ENCODE measurements around the gene RIPK4. TPM values are rescaled to one million over a fixed set of nuclear protein-coding genes. Genes with fewer than 3 reads are reported as not detected.
"Not testable (repeated sequence)": the region's sequence is repeated elsewhere in the genome, so short reads cannot be mapped to it uniquely, and the experiment has no call there.

RIPK4 gene
- total RNA-seq, 1 donor: 0.31 TPM

- H3K9me3 ChIP-seq (ENCODE audit: low read depth, low read length); H3K4me3 ChIP-seq (ENCODE audit: low read length); H3K4me1 ChIP-seq (ENCODE audit: insufficient read depth, low read length): not testable (repeated sequence)
- peaks cover 11% of the 10 kb centered on the region for H3K27me3 ChIP-seq (ENCODE audit: insufficient read depth, low read length)
Measured at GRCh38 chr21:41714299-41714865, 52.5 kb downstream of the RIPK4 start.

GRCh38 chr21:41713495-41714281 lies 53.2 kb downstream of the RIPK4 start:
- Histone ChIP-seq H3K27me3 (ENCODE audit: insufficient read depth, low read length) (peaks cover 11% of the 10 kb centered on the region), H3K9me3 (ENCODE audit: low read depth, low read length) (no peaks in the 10 kb centered on the region), H3K4me1 (ENCODE audit: insufficient read depth, low read length) (no peaks in the 10 kb centered on the region), H3K4me3 (ENCODE audit: low read length) (no peak overlapping the region)

GRCh38 chr21:41712730-41713129 lies 54.1 kb downstream of the RIPK4 start:
- Histone ChIP-seq H3K4me1 (ENCODE audit: insufficient read depth, low read length) (no peaks in the 10 kb centered on the region), H3K27me3 (ENCODE audit: insufficient read depth, low read length) (peaks cover 11% of the 10 kb centered on the region), H3K9me3 (ENCODE audit: low read depth, low read length) (no peaks in the 10 kb centered on the region), H3K4me3 (ENCODE audit: low read length) (no peak overlapping the region)

GRCh38 chr21:41712201-41712600 lies 54.7 kb downstream of the RIPK4 start:
- Histone ChIP-seq H3K4me1 (ENCODE audit: insufficient read depth, low read length) (no peaks in the 10 kb centered on the region), H3K4me3 (ENCODE audit: low read length) (no peak overlapping the region), H3K27me3 (ENCODE audit: insufficient read depth, low read length) (peaks cover 11% of the 10 kb centered on the region), H3K9me3 (ENCODE audit: low read depth, low read length) (no peaks in the 10 kb centered on the region)

GRCh38 chr21:41711416-41712007 lies 55.3 kb downstream of the RIPK4 start:
- Histone ChIP-seq H3K27me3 (ENCODE audit: insufficient read depth, low read length) (peaks cover 11% of the 10 kb centered on the region), H3K4me1 (ENCODE audit: insufficient read depth, low read length) (no peaks in the 10 kb centered on the region)

GRCh38 chr21:41710823-41711160 lies 56.1 kb downstream of the RIPK4 start:
- Histone ChIP-seq H3K4me1 (ENCODE audit: insufficient read depth, low read length) (no peaks in the 10 kb centered on the region), H3K4me3 (ENCODE audit: low read length) (no peak overlapping the region), H3K9me3 (ENCODE audit: low read depth, low read length) (no peaks in the 10 kb centered on the region), H3K27me3 (ENCODE audit: insufficient read depth, low read length) (peaks cover 11% of the 10 kb centered on the region)

More at GRCh38 chr21:41711416-41712007, 55.3 kb downstream of the RIPK4 start:
- Histone ChIP-seq H3K9me3 (ENCODE audit: low read depth, low read length) (no peaks in the 10 kb centered on the region), H3K4me3 (ENCODE audit: low read length) (no peak overlapping the region)

GRCh38 chr21:41709965-41710822 lies 56.7 kb downstream of the RIPK4 start:
- Histone ChIP-seq H3K27me3 (ENCODE audit: insufficient read depth, low read length) (peaks cover 11% of the 10 kb centered on the region), H3K4me1 (ENCODE audit: insufficient read depth, low read length) (no peaks in the 10 kb centered on the region), H3K9me3 (ENCODE audit: low read depth, low read length) (no peaks in the 10 kb centered on the region)

GRCh38 chr21:41709166-41709565 lies 57.7 kb downstream of the RIPK4 start:
- no peaks in the 10 kb centered on the region for H3K9me3 ChIP-seq (ENCODE audit: low read depth, low read length)
- no peaks in the 10 kb centered on the region for H3K4me1 ChIP-seq (ENCODE audit: insufficient read depth, low read length)
- H3K4me3 ChIP-seq (ENCODE audit: low read length): no peak overlapping the region
- peaks cover 11% of the 10 kb centered on the region for H3K27me3 ChIP-seq (ENCODE audit: insufficient read depth, low read length)

More at GRCh38 chr21:41709965-41710822, 56.7 kb downstream of the RIPK4 start:
- H3K4me3 ChIP-seq (ENCODE audit: low read length): no peak overlapping the region

GRCh38 chr21:41707960-41708330 lies 58.9 kb downstream of the RIPK4 start:
- peaks cover 3% of the 10 kb centered on the region for H3K27me3 ChIP-seq (ENCODE audit: insufficient read depth, low read length)
- H3K4me3 ChIP-seq (ENCODE audit: low read length): no peak overlapping the region
- H3K4me1 ChIP-seq (ENCODE audit: insufficient read depth, low read length): no peaks in the 10 kb centered on the region
- no peaks in the 10 kb centered on the region for H3K9me3 ChIP-seq (ENCODE audit: low read depth, low read length)

GRCh38 chr21:41707231-41707959 lies 59.5 kb downstream of the RIPK4 start:
- H3K4me3 ChIP-seq (ENCODE audit: low read length): no peak overlapping the region
- no peaks in the 10 kb centered on the region for H3K4me1 ChIP-seq (ENCODE audit: insufficient read depth, low read length)
- no peaks in the 10 kb centered on the region for H3K9me3 ChIP-seq (ENCODE audit: low read depth, low read length)
- H3K27me3 ChIP-seq (ENCODE audit: insufficient read depth, low read length): peaks cover 3% of the 10 kb centered on the region

GRCh38 chr21:41706678-41707077 lies 60.2 kb downstream of the RIPK4 start:
- Histone ChIP-seq H3K9me3 (ENCODE audit: low read depth, low read length) (no peaks in the 10 kb centered on the region), H3K27me3 (ENCODE audit: insufficient read depth, low read length) (peaks cover 3% of the 10 kb centered on the region), H3K4me3 (ENCODE audit: low read length) (no peak overlapping the region), H3K4me1 (ENCODE audit: insufficient read depth, low read length) (no peaks in the 10 kb centered on the region)

- H3K27me3 ChIP-seq (ENCODE audit: insufficient read depth, low read length): no peaks in the 10 kb centered on the region
- no peaks in the 10 kb centered on the region for H3K4me1 ChIP-seq (ENCODE audit: insufficient read depth, low read length)
- H3K4me3 ChIP-seq (ENCODE audit: low read length): no peak overlapping the region
- no peaks in the 10 kb centered on the region for H3K9me3 ChIP-seq (ENCODE audit: low read depth, low read length)
Measured at GRCh38 chr21:41706263-41706639, 60.6 kb downstream of the RIPK4 start.

GRCh38 chr21:41705546-41706262 lies 61.1 kb downstream of the RIPK4 start:
- Histone ChIP-seq H3K9me3 (ENCODE audit: low read depth, low read length) (no peaks in the 10 kb centered on the region), H3K27me3 (ENCODE audit: insufficient read depth, low read length) (no peaks in the 10 kb centered on the region), H3K4me1 (ENCODE audit: insufficient read depth, low read length) (no peaks in the 10 kb centered on the region), H3K4me3 (ENCODE audit: low read length) (no peak overlapping the region)

- Histone ChIP-seq H3K4me3 (ENCODE audit: low read length) (no peak overlapping the region), H3K27me3 (ENCODE audit: insufficient read depth, low read length) (no peaks in the 10 kb centered on the region), H3K9me3 (ENCODE audit: low read depth, low read length) (no peaks in the 10 kb centered on the region), H3K4me1 (ENCODE audit: insufficient read depth, low read length) (no peaks in the 10 kb centered on the region)
Measured at GRCh38 chr21:41703857-41704501, 62.9 kb downstream of the RIPK4 start.

Measured in mononuclear cell (primary cell).